ENCODE data around the gene NFATC1. TPM values are rescaled to one million over a fixed set of nuclear protein-coding genes. Genes with fewer than 3 reads are reported as not detected.

NFATC1 gene
- total RNA-seq, 4 donors from 2014 or later = 0.79 to 4.8 (median 2.6) TPM

GRCh38 chr18:79434607-79435401 lies 39.1 kb downstream of the NFATC1 start:
- H3K27ac ChIP-seq = no peak overlapping the region
- WGBS, 2 donors = 82 to 83% methylated on average over 30 to 31 of the region's 31 CpGs
- DNase-seq = no peak
- intact Hi-C loops (cut with DNase I) = no loop called here
- H3K4me1 ChIP-seq = no peaks in the 10 kb centered on the region
- H3K36me3 ChIP-seq = peaks cover 0 to 15% (median 0%) of the 10 kb centered on the region in 3 donors
- no peak overlapping the region for H3K4me3 ChIP-seq
- H3K27me3 ChIP-seq = no peaks in the 10 kb centered on the region
- H3K9me3 ChIP-seq = no peaks in the 10 kb centered on the region
- TF ChIP-seq CTCF (IDR thresholded peaks at IDR 0.05) = no peak
- no peak for TF ChIP-seq POLR2A (IDR thresholded peaks at IDR 0.05)

- peaks cover 0 to 4% (median 0%) of the 10 kb centered on the region in 3 donors for H3K4me1 ChIP-seq
- intact Hi-C loops (cut with DNase I) = no loop called here
- H3K36me3 ChIP-seq = peaks cover 0 to 15% (median 0%) of the 10 kb centered on the region in 3 donors
- H3K4me3 ChIP-seq = no peak overlapping the region
- 92% methylated on average over 7 to 15 of the region's 37 CpGs for WGBS, 2 donors
- TF ChIP-seq CTCF (IDR thresholded peaks at IDR 0.05) = no peak
- no peak for TF ChIP-seq POLR2A (IDR thresholded peaks at IDR 0.05)
- no peaks in the 10 kb centered on the region for H3K9me3 ChIP-seq
- no peak for DNase-seq
- no peaks in the 10 kb centered on the region for H3K27me3 ChIP-seq
- no peak overlapping the region for H3K27ac ChIP-seq
These were observed 41.0 kb downstream of the NFATC1 start for GRCh38 chr18:79436556-79437275.

- Histone ChIP-seq H3K36me3 (peaks cover 0 to 15% (median 0%) of the 10 kb centered on the region in 3 donors), H3K27me3 (no peaks in the 10 kb centered on the region), H3K27ac (no peak overlapping the region), H3K4me1 (peaks cover 0 to 4% (median 0%) of the 10 kb centered on the region in 3 donors), H3K4me3 (no peak overlapping the region), H3K9me3 (no peaks in the 10 kb centered on the region)
- no peak for DNase-seq
- no peak for TF ChIP-seq CTCF (IDR thresholded peaks at IDR 0.05)
- no peak for TF ChIP-seq POLR2A (IDR thresholded peaks at IDR 0.05)
- intact Hi-C loops (cut with DNase I) = no loop called here
- 81 to 94% methylated on average over 23 of the region's 36 CpGs for WGBS, 2 donors
These were observed 42.6 kb downstream of the NFATC1 start for GRCh38 chr18:79438089-79438897.

GRCh38 chr18:79438898-79439627 lies 43.3 kb downstream of the NFATC1 start:
- H3K9me3 ChIP-seq = no peaks in the 10 kb centered on the region
- H3K4me1 ChIP-seq = peaks cover 0 to 4% (median 0%) of the 10 kb centered on the region in 3 donors
- peaks cover 0 to 7% (median 0%) of the 10 kb centered on the region in 3 donors for H3K36me3 ChIP-seq
- DNase-seq = no peak
- TF ChIP-seq CTCF (IDR thresholded peaks at IDR 0.05) (no peak), POLR2A (IDR thresholded peaks at IDR 0.05) (no peak)
- no peak overlapping the region for H3K27ac ChIP-seq
- intact Hi-C loops (cut with DNase I) = no loop called here
- H3K4me3 ChIP-seq = no peak overlapping the region
- WGBS, 2 donors = 72 to 75% methylated on average over 11 to 13 of the region's 37 CpGs
- no peaks in the 10 kb centered on the region for H3K27me3 ChIP-seq

Data from esophagus squamous epithelium (tissue), 5 donors.